Caco-2 (cell line): ENCODE results near the gene THAP4. TPM values are rescaled to one million over a fixed set of nuclear protein-coding genes. Genes with fewer than 3 reads are reported as not detected.
"Not testable (repeated sequence)": the region's sequence is repeated elsewhere in the genome, so short reads cannot be mapped to it uniquely, and the experiment has no call there.

Experiments
- BruUV-seq: library from RNA; stranded (reverse); fragments of 400-500 nt; replicated peaks from 2 replicates; lab custom pipeline; 2021; lab: Mats Ljungman, UMichigan
- CTCF ChIA-PET: fragments of 300-600 bp; sonication (Branson Sonifier 250); formaldehyde crosslinking; loops from one replicate; lab custom pipeline; 2022; ENCODE audit warnings: antibody characterized with exemption; lab: Charles Lee
- POLR2A ChIA-PET: fragments of 300-600 bp; sonication (Branson Sonifier 250); formaldehyde crosslinking; loops from one replicate; lab custom pipeline; 2022; ENCODE audit warnings: antibody characterized with exemption; lab: Charles Lee
- DNase-seq, 2 experiments: peaks; one replicate each; pipeline versions ENCODE4 v3.0.0 to v3.0.0-alpha.2; 2020 to 2022
- H3K27me3 ChIP-seq: replicated peaks from 2 replicates; pipeline ENCODE4 v1.6.0; 2011; ENCODE audit warnings: low read length; ENCODE audit not compliant: control insufficient read depth, insufficient read depth
- H3K36me3 ChIP-seq: 2 replicates; pipeline ENCODE4 v1.5.1; 2011; ENCODE audit warnings: low read length; ENCODE audit not compliant: control insufficient read depth, insufficient read depth
- H3K4me1 ChIP-seq: fragments of 250-450 bp; sonication (Bioruptor Pico); 2 replicates; pipeline ENCODE4 v1.5.1; 2020; ENCODE audit warnings: mild to moderate bottlenecking
- H3K4me3 ChIP-seq: 2 replicates; pipeline ENCODE4 v1.5.1; 2011; ENCODE audit warnings: low read depth, mild to moderate bottlenecking, control low read depth, low read length
- H3K9me3 ChIP-seq: fragments of 250-450 bp; sonication (Bioruptor Pico); 2 replicates; pipeline ENCODE4 v1.5.1; 2020; ENCODE audit warnings: mild to moderate bottlenecking, moderate library complexity
- H3K27ac Mint-ChIP-seq: one replicate; pipeline ENCODE4 v1.8.0; 2022; ENCODE audit warnings: mixed read lengths; ENCODE audit not compliant: unreplicated experiment
- H3K27me3 Mint-ChIP-seq: one replicate; pipeline ENCODE4 v1.8.0; 2022; ENCODE audit warnings: mixed read lengths; ENCODE audit not compliant: insufficient read depth, unreplicated experiment
- H3K36me3 Mint-ChIP-seq: one replicate; pipeline ENCODE4 v1.8.0; 2022; ENCODE audit warnings: mild to moderate bottlenecking, mixed read lengths; ENCODE audit not compliant: insufficient read depth, unreplicated experiment
- H3K4me1 Mint-ChIP-seq: one replicate; pipeline ENCODE4 v1.8.0; 2022; ENCODE audit warnings: low read depth, mixed read lengths; ENCODE audit not compliant: unreplicated experiment
- H3K4me3 Mint-ChIP-seq: one replicate; pipeline ENCODE4 v1.8.0; 2022; ENCODE audit warnings: mild to moderate bottlenecking, moderate library complexity, mixed read lengths; ENCODE audit not compliant: unreplicated experiment
- H3K9me3 Mint-ChIP-seq: one replicate; pipeline ENCODE4 v1.8.0; 2022; ENCODE audit warnings: mixed read lengths; ENCODE audit not compliant: unreplicated experiment
- CTCF ChIP-seq, 2 experiments: fragments of 200-600 bp in 1 of 2; IDR thresholded peaks; 1 replicate in 1 of 2; 2 replicates in 1 of 2; pipeline versions ENCODE4 v1.5.1 to v1.8.0; 2011 to 2022; ENCODE audit warnings: antibody characterized with exemption in 1 of 2, control low read depth in 1 of 2, inconsistent platforms in 1 of 2, low read depth in 1 of 2, low read length in 1 of 2, mild to moderate bottlenecking in 1 of 2, moderate library complexity in 1 of 2; ENCODE audit not compliant: insufficient read depth in 1 of 2, severe bottlenecking in 1 of 2, unreplicated experiment in 1 of 2
- intact Hi-C: fragments of 100-400 bp; cut with micrococcal nuclease; formaldehyde crosslinking; loops from one replicate; pipeline ENCODE4 v1.10.0; 2022; ENCODE audit not compliant: unreplicated experiment
- total RNA-seq: library from RNA; stranded (reverse); gene quantifications from 2 replicates; pipeline ENCODE4 v1.2.3, GENCODE V29; 2022

THAP4 gene
- total RNA-seq, 1 experiment from 2014 or later = 37.2 TPM

GRCh38 chr2:241567776-241568175, 69.2 kb downstream of the THAP4 start:
- Mint-ChIP-seq H3K27me3 (no peaks in the 10 kb centered on the region), H3K36me3 (peaks cover 6% of the 10 kb centered on the region), H3K4me1 (no peaks in the 10 kb centered on the region), H3K27ac (no peak overlapping the region), H3K4me3 (no peak overlapping the region), H3K9me3 (no peaks in the 10 kb centered on the region)
- POLR2A ChIA-PET = no interaction called here
- no peak for TF ChIP-seq CTCF (IDR thresholded peaks at IDR 0.05; ENCODE audit: insufficient read depth in 1 of 2, low read depth in 1 of 2, low read length in 1 of 2, severe bottlenecking in 1 of 2, unreplicated experiment in 1 of 2)
- no TSS peak for BruUV-seq
- intact Hi-C loops = no loop called here
- no peaks in the 10 kb centered on the region for H3K27me3 ChIP-seq
- no peaks in the 10 kb centered on the region for H3K9me3 ChIP-seq
- no peak for DNase-seq
- H3K4me3 ChIP-seq = no peak overlapping the region
- CTCF ChIA-PET = no interaction called here
- no peaks in the 10 kb centered on the region for H3K4me1 ChIP-seq
- H3K36me3 ChIP-seq = no peaks in the 10 kb centered on the region

- H3K27me3 Mint-ChIP-seq, H3K4me1 ChIP-seq, H3K27me3 ChIP-seq, H3K27ac Mint-ChIP-seq, H3K9me3 Mint-ChIP-seq, BruUV-seq, H3K9me3 ChIP-seq, H3K36me3 Mint-ChIP-seq, POLR2A ChIA-PET, H3K4me3 Mint-ChIP-seq, DNase-seq, H3K4me3 ChIP-seq, H3K36me3 ChIP-seq, intact Hi-C loops, CTCF ChIA-PET, H3K4me1 Mint-ChIP-seq: not testable (repeated sequence)
Measured at GRCh38 chr2:241567266-241567665, 69.7 kb downstream of the THAP4 start.

- H3K4me3 Mint-ChIP-seq = no peak overlapping the region
- ChIA-PET CTCF (no interaction called here), POLR2A (no interaction called here)
- DNase-seq = no peak
- no peaks in the 10 kb centered on the region for H3K9me3 Mint-ChIP-seq
- intact Hi-C loops = no loop called here
- no peak overlapping the region for H3K4me3 ChIP-seq
- no peaks in the 10 kb centered on the region for H3K36me3 ChIP-seq
- H3K27me3 Mint-ChIP-seq = no peaks in the 10 kb centered on the region
- H3K4me1 Mint-ChIP-seq = no peaks in the 10 kb centered on the region
- no peak for TF ChIP-seq CTCF (IDR thresholded peaks at IDR 0.05; ENCODE audit: insufficient read depth in 1 of 2, low read depth in 1 of 2, low read length in 1 of 2, severe bottlenecking in 1 of 2, unreplicated experiment in 1 of 2)
- no peaks in the 10 kb centered on the region for H3K27me3 ChIP-seq
- H3K9me3 ChIP-seq = no peaks in the 10 kb centered on the region
- no peak overlapping the region for H3K27ac Mint-ChIP-seq
- no peaks in the 10 kb centered on the region for H3K36me3 Mint-ChIP-seq
- no peaks in the 10 kb centered on the region for H3K4me1 ChIP-seq
- no TSS peak for BruUV-seq
Measured at GRCh38 chr2:241566468-241566867, 70.5 kb downstream of the THAP4 start.

- H3K27ac Mint-ChIP-seq, intact Hi-C loops, H3K9me3 Mint-ChIP-seq, H3K4me1 Mint-ChIP-seq, POLR2A ChIA-PET, H3K27me3 Mint-ChIP-seq, DNase-seq, H3K4me1 ChIP-seq, H3K36me3 Mint-ChIP-seq, CTCF ChIA-PET, BruUV-seq, H3K36me3 ChIP-seq, H3K4me3 Mint-ChIP-seq, H3K4me3 ChIP-seq, H3K27me3 ChIP-seq, H3K9me3 ChIP-seq: not testable (repeated sequence)
Measured at GRCh38 chr2:241566021-241566420, 70.9 kb downstream of the THAP4 start.
